Testis (tissue), 5 donors: ENCODE measurements around the gene ELMO1. TPM values are rescaled to one million over a fixed set of nuclear protein-coding genes. Genes with fewer than 3 reads are reported as not detected.

Experiments used
- DNase-seq: peaks from one replicate; pipeline ENCODE4 v3.0.0-alpha.2; 2019
- H3K27ac ChIP-seq, 2 donors: fragments of 200-600 bp; sonication (generic); one replicate each; pipeline ENCODE4 v1.5.1; 2019
- H3K27me3 ChIP-seq: fragments of 200-600 bp; sonication (generic); one replicate; pipeline ENCODE4 v1.5.1; 2019
- H3K36me3 ChIP-seq: fragments of 200-600 bp; sonication (generic); one replicate; pipeline ENCODE4 v1.5.1; 2017; ENCODE audit warnings: low read depth; ENCODE audit errors: missing control alignments
- H3K4me1 ChIP-seq: fragments of 200-600 bp; sonication (generic); one replicate; pipeline ENCODE4 v1.5.1; 2019
- H3K4me3 ChIP-seq, 2 donors: fragments of 200-600 bp; sonication (generic); one replicate each; pipeline ENCODE4 v1.5.1; 2017 to 2019
- H3K9me3 ChIP-seq: fragments of 200-600 bp; sonication (generic); one replicate; pipeline ENCODE4 v1.5.1; 2017
- CTCF ChIP-seq, 3 experiments: fragments of 450-650 bp in 2 of 3; fragments of 200-600 bp in 1 of 3; sonication (generic) in 1 of 3; IDR thresholded peaks; one replicate each; pipeline ENCODE4 v1.5.1; 2016 to 2019; ENCODE audit warnings: antibody characterized with exemption in 3 of 3, mild to moderate bottlenecking in 2 of 3, moderate library complexity in 1 of 3
- POLR2A ChIP-seq: fragments of 450-650 bp; IDR thresholded peaks from one replicate; pipeline ENCODE4 v1.6.1; 2017; ENCODE audit warnings: antibody characterized with exemption, mild to moderate bottlenecking, moderate library complexity
- WGBS, 2 donors: methylation state at CpG; one replicate each; pipeline ENCODE4 v1.1.5; 2018; 5-methylcytosine and 5-hydroxymethylcytosine counted together
- intact Hi-C: fragments of 100-400 bp; cut with DNase I; formaldehyde crosslinking; loops from one replicate; pipeline ENCODE4 v1.15.1; 2023; ENCODE audit warnings: low total_unique reads
- long read RNA-seq, 2 donors: transcript quantifications; one replicate each; lab custom pipeline, GENCODE V29; 2026
- polyA plus RNA-seq: library from polyadenylated mRNA; stranded (reverse); fragments of 350-450 nt; fragmentation: Illumina TruSeq; extraction: RNeasy Lipid Tissue Mini Kit (QIAGEN cat#74804); gene quantifications from one replicate; pipeline ENCODE4 v1.2.3, GENCODE V29; 2014; ENCODE audit warnings: low read depth, low replicate concordance; ENCODE audit not compliant: insufficient read depth
- total RNA-seq, 2 donors: library from RNA; depleted of rRNA; stranded (reverse); fragments of >200 nt; gene quantifications; one replicate each; pipeline ENCODE4 v1.2.3, GENCODE V29; 2016

The ELMO1 gene
- total RNA-seq (10 to 100 TPM; 36.5 to 47.2 TPM), polyA plus RNA-seq (12.9 TPM)
- long read RNA-seq, donor 1, full-length matches to known transcripts: 5 of 5 reads
- long read RNA-seq, donor 1, partial matches to known transcripts: 0 of 5 reads
- long read RNA-seq, donor 1, other reads (novel, unspliced or antisense): 0 of 5 reads
- long read RNA-seq, donor 2, full-length matches to known transcripts: 5 of 5 reads
- long read RNA-seq, donor 2, partial matches to known transcripts: 0 of 5 reads
- long read RNA-seq, donor 2, other reads (novel, unspliced or antisense): 0 of 5 reads

DNA sequence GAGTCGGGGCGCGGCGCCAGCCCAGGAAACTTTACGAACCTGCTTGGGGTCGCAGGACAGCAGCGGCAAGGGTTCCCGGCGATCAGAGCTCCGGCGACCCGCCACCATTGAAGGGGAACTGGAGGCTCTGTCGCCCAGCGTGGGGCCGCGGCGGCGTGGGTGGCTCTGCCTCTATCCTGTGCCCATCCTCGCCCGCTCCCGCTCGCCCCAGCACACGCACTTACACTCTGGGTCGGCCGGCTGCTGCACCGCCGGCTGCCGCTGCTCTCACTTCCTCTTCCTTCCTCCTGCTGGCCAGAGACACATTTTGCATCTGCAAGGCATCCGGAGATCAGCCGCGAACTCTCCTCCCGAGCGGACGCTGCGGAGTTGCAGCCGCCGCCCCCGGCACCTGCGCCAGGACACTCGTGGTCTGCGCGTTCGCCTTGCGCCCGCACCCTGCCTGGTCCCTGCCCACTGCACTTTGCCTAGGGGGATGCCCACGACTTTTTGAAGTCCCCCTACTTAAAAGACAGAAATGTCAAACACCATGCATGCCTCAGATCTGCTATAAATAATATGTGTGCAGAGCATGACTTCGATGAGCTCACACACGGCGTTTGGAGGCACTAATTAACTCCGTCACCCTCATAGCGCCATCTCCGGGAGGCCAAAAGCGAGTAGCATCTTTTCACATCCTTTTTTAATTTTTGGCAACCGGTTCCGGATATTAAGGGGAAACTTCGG is at the start of gene ELMO1:
Gene ELMO1 (minus strand): TSS at position 229 of the 726 bp plus-strand sequence. CDS start 106,174 bp downstream, outside the sequence.
- H3K36me3 ChIP-seq: no peaks in the 10 kb centered on the region
- peak within 1 kb of the TSS; percentile 74 to 82 for H3K4me3 ChIP-seq
- intact Hi-C loops: no loop called here
- H3K9me3 ChIP-seq: no peaks in the 10 kb centered on the region
- peak within 1 kb of the TSS; percentile 84 to 85 for H3K27ac ChIP-seq
- peaks cover under 1% of the 10 kb centered on the region for H3K4me1 ChIP-seq
- peak; percentile 20 to 58 (median 44) for TF ChIP-seq CTCF (IDR thresholded peaks at IDR 0.05)
- no peak for TF ChIP-seq POLR2A
- no peaks in the 10 kb centered on the region for H3K27me3 ChIP-seq
- peak; percentile 81 for DNase-seq
- 0 to 1% methylated on average over 48 to 56 of the region's 56 CpGs for WGBS, 2 donors

DNA sequence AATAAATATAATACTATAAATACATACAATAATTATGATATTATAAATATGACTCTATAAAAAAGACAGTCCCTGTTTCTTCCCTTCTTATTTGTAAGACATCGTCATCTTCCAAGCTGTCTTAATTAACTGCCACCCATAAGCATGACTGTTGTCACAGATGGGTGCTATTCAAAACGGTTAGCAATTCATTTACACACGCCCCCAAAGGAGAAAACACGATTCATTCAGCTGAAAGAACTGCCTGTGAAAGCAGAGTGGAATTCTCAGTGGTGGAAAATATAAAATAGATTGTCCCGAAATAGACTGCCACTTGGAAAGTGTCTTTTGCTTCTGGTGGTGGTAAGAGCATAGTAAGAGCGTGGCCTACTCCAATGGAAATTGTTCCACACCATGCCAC is 48.9 kb upstream of the ELMO1 start:
- H3K4me1 ChIP-seq: peaks cover 9% of the 10 kb centered on the region
- H3K27ac ChIP-seq: no peak overlapping the region
- TF ChIP-seq CTCF (IDR thresholded peaks at IDR 0.05) (no peak), POLR2A (no peak)
- H3K27me3 ChIP-seq: no peaks in the 10 kb centered on the region
- DNase-seq: no peak
- H3K36me3 ChIP-seq: no peaks in the 10 kb centered on the region
- H3K4me3 ChIP-seq: no peak overlapping the region
- intact Hi-C loops: no loop called here
- 85 to 87% methylated on average over 6 of the region's 6 CpGs for WGBS, 2 donors
- no peaks in the 10 kb centered on the region for H3K9me3 ChIP-seq

DNA sequence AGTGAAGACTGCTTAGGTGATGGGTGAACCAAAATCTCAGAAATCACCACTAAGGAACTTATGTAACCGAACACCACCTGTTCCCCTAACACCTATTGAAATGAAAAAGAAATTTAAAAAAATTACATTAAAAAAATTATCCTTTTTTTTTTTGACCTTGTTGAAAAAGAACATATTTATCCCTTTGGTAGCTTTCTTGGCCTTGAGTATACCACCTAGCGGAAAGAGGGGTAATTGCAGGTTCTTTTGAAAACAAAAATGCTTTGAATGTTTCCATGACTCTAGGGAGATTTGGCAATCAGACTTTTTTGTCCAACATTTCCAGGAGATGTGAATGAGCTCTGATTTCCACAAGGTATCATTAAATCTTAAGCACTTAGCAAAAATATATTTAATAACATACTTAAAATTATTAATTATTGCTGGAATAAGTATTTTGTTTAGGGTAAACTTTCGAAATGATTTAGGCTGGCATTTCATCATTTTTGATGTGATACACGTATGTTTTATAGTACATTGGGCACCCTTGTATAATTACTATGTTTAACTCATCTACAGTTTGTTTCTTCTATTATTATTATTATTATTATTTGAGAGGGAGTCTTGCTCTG is 47.0 kb upstream of the ELMO1 start:
- H3K4me3 ChIP-seq: no peak overlapping the region
- H3K9me3 ChIP-seq: no peaks in the 10 kb centered on the region
- no peak overlapping the region for H3K27ac ChIP-seq
- no peaks in the 10 kb centered on the region for H3K27me3 ChIP-seq
- intact Hi-C loops: no loop called here
- WGBS, 2 donors: 68 to 75% methylated on average over 4 of the region's 4 CpGs
- TF ChIP-seq CTCF (IDR thresholded peaks at IDR 0.05): peak; percentile 41 to 74 (median 54)
- TF ChIP-seq POLR2A: no peak
- no peak for DNase-seq
- no peaks in the 10 kb centered on the region for H3K36me3 ChIP-seq
- H3K4me1 ChIP-seq: peaks cover 9% of the 10 kb centered on the region

GRCh38 chr7:37494926-37495325 is 46.3 kb upstream of the ELMO1 start:
- H3K27ac ChIP-seq: no peak overlapping the region

More at GRCh38 chr7:37494926-37495325, 46.3 kb upstream of the ELMO1 start:
- no peak for DNase-seq
- intact Hi-C loops: no loop called here
- 60 to 69% methylated on average over 2 of the region's 2 CpGs for WGBS, 2 donors
- TF ChIP-seq POLR2A (no peak), CTCF (IDR thresholded peaks at IDR 0.05) (no peak)
- Histone ChIP-seq H3K36me3 (no peaks in the 10 kb centered on the region), H3K9me3 (no peaks in the 10 kb centered on the region), H3K4me3 (no peak overlapping the region), H3K4me1 (peaks cover 9% of the 10 kb centered on the region), H3K27me3 (no peaks in the 10 kb centered on the region)
